HepG2 (cell line): ENCODE results near the gene SAMD8. TPM values are rescaled to one million over a fixed set of nuclear protein-coding genes. Genes with fewer than 3 reads are reported as not detected.

ENCODE experiments used
- CBX5 ChIP-seq: sonication (generic); formaldehyde crosslinking; IDR thresholded peaks from 2 replicates; pipeline ENCODE4 v1.4.0; 2020; ENCODE audit warnings: missing genetic modification reagents, borderline replicate concordance
- EP300 ChIP-seq, 3 experiments: sonication (generic) in 1 of 3; formaldehyde crosslinking in 1 of 3; IDR thresholded peaks; 2 replicates each; pipeline versions ENCODE4 v1.5.1 to v1.6.1; 2011 to 2020; ENCODE audit warnings: low read depth in 2 of 3, low read length in 2 of 3, borderline replicate concordance in 1 of 3, improper control_type of control experiment in 1 of 3, mild to moderate bottlenecking in 1 of 3, missing genetic modification reagents in 1 of 3, moderate library complexity in 1 of 3
- FOXK2 ChIP-seq: fragments of 450-650 bp; IDR thresholded peaks from 2 replicates; pipeline ENCODE4 v1.6.1; 2016
- HMG20B ChIP-seq: conservative IDR thresholded peaks from 2 replicates; pipeline ENCODE4 v1.6.1; 2016; ENCODE audit warnings: missing genetic modification reagents, missing compliant biosample characterization
- JARID2 ChIP-seq: sonication (generic); formaldehyde crosslinking; IDR thresholded peaks from 2 replicates; pipeline ENCODE4 v1.8.1; 2023; ENCODE audit warnings: missing genetic modification reagents, inconsistent platforms; ENCODE audit not compliant: insufficient replicate concordance
- JDP2 ChIP-seq: sonication (generic); formaldehyde crosslinking; IDR thresholded peaks from 2 replicates; pipeline ENCODE4 v1.8.1; 2022; ENCODE audit warnings: missing genetic modification reagents, borderline replicate concordance
- KDM1A ChIP-seq: IDR thresholded peaks from 2 replicates; pipeline ENCODE4 v1.6.1; 2016; ENCODE audit warnings: missing compliant biosample characterization
- RCOR2 ChIP-seq: IDR thresholded peaks from 2 replicates; pipeline ENCODE4 v1.6.1; 2016; ENCODE audit warnings: missing biosample characterization, missing genetic modification reagents
- RXRA ChIP-seq: sonication (generic); formaldehyde crosslinking; IDR thresholded peaks from 2 replicates; pipeline ENCODE4 v1.5.1; 2020; ENCODE audit warnings: missing genetic modification reagents
- TBL1XR1 ChIP-seq: fragments of 150-350 bp; IDR thresholded peaks from 2 replicates; pipeline ENCODE4 v1.6.1; 2014; ENCODE audit warnings: borderline replicate concordance, low read length; ENCODE audit not compliant: partially characterized antibody
- ZNF138 ChIP-seq: sonication (generic); formaldehyde crosslinking; IDR thresholded peaks from 2 replicates; pipeline ENCODE4 v1.5.0; 2020; ENCODE audit warnings: mild to moderate bottlenecking, low read depth, missing genetic modification reagents
- ZNF264 ChIP-seq: sonication (generic); formaldehyde crosslinking; IDR thresholded peaks from 2 replicates; pipeline ENCODE4 v1.4.0; 2020; ENCODE audit warnings: missing genetic modification reagents
- ZNF670 ChIP-seq: sonication (generic); formaldehyde crosslinking; IDR thresholded peaks from 2 replicates; pipeline ENCODE4 v1.8.0; 2022; ENCODE audit warnings: mild to moderate bottlenecking, missing genetic modification reagents, borderline replicate concordance
- ZNF703 ChIP-seq: sonication (generic); formaldehyde crosslinking; IDR thresholded peaks from 2 replicates; pipeline ENCODE4 v1.5.1; 2020; ENCODE audit warnings: missing genetic modification reagents, mild to moderate bottlenecking, moderate library complexity, borderline replicate concordance
- ZNF737 ChIP-seq: sonication (generic); formaldehyde crosslinking; IDR thresholded peaks from 2 replicates; pipeline ENCODE4 v1.5.0; 2020; ENCODE audit warnings: missing genetic modification reagents, mild to moderate bottlenecking, borderline replicate concordance
- polyA plus RNA-seq, 8 experiments: library from polyadenylated mRNA; depleted of rRNA in 3 of 8; stranded (reverse) in 7 of 8; unstranded in 1 of 8; fragments of >200 nt; fragmentation: Illumina TruSeq in 4 of 8; extraction: Trizol in 4 of 8; gene quantifications; 2 replicates each; pipeline versions ENCODE4 v1.2.1 to v1.2.3, GENCODE V29; 2011 to 2016; ENCODE audit warnings: low read depth in 4 of 8, missing spikeins in 1 of 8, mixed read lengths in 1 of 8; ENCODE audit not compliant: insufficient read depth in 1 of 8
- total RNA-seq, 5 experiments: library from RNA; depleted of rRNA; stranded (reverse); fragments of >200 nt; fragmentation: Illumina TruSeq; extraction: Trizol; gene quantifications; 2 replicates each; pipeline ENCODE4 v1.2.3, GENCODE V29; 2016; ENCODE audit warnings: low read depth in 1 of 5
- TF ChIP-seq, protein P1 (sequence below): IDR thresholded peaks from 2 replicates; pipeline ENCODE4 v1.6.1; 2012; ENCODE audit warnings: low read length, improper control_type of control experiment
- TF ChIP-seq, protein P2 (sequence below): sonication (generic); formaldehyde crosslinking; IDR thresholded peaks from 2 replicates; pipeline ENCODE4 v1.4.0; 2020; ENCODE audit warnings: missing genetic modification reagents
- TF ChIP-seq, protein P3 (sequence below): sonication (generic); formaldehyde crosslinking; IDR thresholded peaks from 2 replicates; pipeline ENCODE4 v1.9.0; 2022; ENCODE audit warnings: missing genetic modification reagents, mild to moderate bottlenecking, borderline replicate concordance
- TF ChIP-seq, protein P4 (sequence below): sonication (generic); formaldehyde crosslinking; IDR thresholded peaks from 2 replicates; pipeline ENCODE4 v1.4.0; 2020; ENCODE audit warnings: missing genetic modification reagents
- TF ChIP-seq, protein P5 (sequence below): sonication (generic); formaldehyde crosslinking; IDR thresholded peaks from 2 replicates; pipeline ENCODE4 v1.4.0; 2020; ENCODE audit warnings: mild to moderate bottlenecking, missing genetic modification reagents

Gene SAMD8
- total and polyA plus RNA-seq, 2 of the 13 experiments (the other 11 are each of a cell fraction or from before 2014, with no cell fraction given), result 10.4 to 13.2 TPM

DNA sequence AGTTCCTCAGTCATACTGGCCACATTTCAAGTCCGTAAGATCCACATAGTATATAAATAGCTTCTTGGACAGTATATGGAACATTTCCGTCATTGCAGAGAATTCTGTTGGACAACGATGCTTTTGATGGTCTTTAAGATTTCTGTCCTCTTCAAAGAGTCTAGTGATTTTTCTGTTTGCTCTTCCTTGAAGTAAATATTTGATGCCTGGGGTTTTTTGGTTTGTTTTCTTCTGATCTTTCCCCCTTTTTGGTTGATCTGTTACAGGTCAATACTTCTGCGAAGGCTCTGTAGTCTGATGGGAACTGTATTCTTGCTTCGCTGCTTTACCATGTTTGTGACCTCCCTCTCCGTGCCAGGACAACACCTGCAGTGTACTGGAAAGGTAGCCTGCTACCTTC, 56.8 kb downstream of the SAMD8 start (continued):
- TF ChIP-seq, protein P1, sequence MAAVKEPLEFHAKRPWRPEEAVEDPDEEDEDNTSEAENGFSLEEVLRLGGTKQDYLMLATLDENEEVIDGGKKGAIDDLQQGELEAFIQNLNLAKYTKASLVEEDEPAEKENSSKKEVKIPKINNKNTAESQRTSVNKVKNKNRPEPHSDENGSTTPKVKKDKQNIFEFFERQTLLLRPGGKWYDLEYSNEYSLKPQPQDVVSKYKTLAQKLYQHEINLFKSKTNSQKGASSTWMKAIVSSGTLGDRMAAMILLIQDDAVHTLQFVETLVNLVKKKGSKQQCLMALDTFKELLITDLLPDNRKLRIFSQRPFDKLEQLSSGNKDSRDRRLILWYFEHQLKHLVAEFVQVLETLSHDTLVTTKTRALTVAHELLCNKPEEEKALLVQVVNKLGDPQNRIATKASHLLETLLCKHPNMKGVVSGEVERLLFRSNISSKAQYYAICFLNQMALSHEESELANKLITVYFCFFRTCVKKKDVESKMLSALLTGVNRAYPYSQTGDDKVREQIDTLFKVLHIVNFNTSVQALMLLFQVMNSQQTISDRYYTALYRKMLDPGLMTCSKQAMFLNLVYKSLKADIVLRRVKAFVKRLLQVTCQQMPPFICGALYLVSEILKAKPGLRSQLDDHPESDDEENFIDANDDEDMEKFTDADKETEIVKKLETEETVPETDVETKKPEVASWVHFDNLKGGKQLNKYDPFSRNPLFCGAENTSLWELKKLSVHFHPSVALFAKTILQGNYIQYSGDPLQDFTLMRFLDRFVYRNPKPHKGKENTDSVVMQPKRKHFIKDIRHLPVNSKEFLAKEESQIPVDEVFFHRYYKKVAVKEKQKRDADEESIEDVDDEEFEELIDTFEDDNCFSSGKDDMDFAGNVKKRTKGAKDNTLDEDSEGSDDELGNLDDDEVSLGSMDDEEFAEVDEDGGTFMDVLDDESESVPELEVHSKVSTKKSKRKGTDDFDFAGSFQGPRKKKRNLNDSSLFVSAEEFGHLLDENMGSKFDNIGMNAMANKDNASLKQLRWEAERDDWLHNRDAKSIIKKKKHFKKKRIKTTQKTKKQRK, result no peak
- TF ChIP-seq CBX5 (CRISPR knock-in tag) (no peak), ZNF737 (CRISPR knock-in tag) (no peak), EP300 (IDR thresholded peaks at IDR 0.05; ENCODE audit: low read depth in 2 of 2, low read length in 2 of 2) (peak in 1 of 2 experiments; percentile 97; a peak in 2 of 4 replicates), EP300 (CRISPR knock-in tag; IDR thresholded peaks at IDR 0.05; ENCODE audit: borderline replicate concordance) (peak; percentile 46; the same call in 1 of the 2 replicates), JDP2 (CRISPR knock-in tag) (no peak; the same call in 1 of the 2 replicates), TBL1XR1 (peak; percentile 48), KDM1A (CRISPR knock-in tag) (no peak), RXRA (CRISPR knock-in tag) (no peak; the same call in 1 of the 2 replicates), ZNF703 (CRISPR knock-in tag) (0 out of 2 replicates have a peak, but pooled peaks have one; percentile 70), ZNF138 (CRISPR knock-in tag) (no peak), ZNF264 (CRISPR knock-in tag) (0 out of 2 replicates have a peak, but pooled peaks have one; percentile 22), RCOR2 (peak; percentile 92), JARID2 (CRISPR knock-in tag) (no peak), HMG20B (CRISPR knock-in tag) (peak; percentile 72), ZNF670 (no peak), FOXK2 (no peak)
- TF ChIP-seq, protein P2, sequence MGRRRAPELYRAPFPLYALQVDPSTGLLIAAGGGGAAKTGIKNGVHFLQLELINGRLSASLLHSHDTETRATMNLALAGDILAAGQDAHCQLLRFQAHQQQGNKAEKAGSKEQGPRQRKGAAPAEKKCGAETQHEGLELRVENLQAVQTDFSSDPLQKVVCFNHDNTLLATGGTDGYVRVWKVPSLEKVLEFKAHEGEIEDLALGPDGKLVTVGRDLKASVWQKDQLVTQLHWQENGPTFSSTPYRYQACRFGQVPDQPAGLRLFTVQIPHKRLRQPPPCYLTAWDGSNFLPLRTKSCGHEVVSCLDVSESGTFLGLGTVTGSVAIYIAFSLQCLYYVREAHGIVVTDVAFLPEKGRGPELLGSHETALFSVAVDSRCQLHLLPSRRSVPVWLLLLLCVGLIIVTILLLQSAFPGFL (CRISPR knock-in tag), result no peak
- TF ChIP-seq, protein P3, sequence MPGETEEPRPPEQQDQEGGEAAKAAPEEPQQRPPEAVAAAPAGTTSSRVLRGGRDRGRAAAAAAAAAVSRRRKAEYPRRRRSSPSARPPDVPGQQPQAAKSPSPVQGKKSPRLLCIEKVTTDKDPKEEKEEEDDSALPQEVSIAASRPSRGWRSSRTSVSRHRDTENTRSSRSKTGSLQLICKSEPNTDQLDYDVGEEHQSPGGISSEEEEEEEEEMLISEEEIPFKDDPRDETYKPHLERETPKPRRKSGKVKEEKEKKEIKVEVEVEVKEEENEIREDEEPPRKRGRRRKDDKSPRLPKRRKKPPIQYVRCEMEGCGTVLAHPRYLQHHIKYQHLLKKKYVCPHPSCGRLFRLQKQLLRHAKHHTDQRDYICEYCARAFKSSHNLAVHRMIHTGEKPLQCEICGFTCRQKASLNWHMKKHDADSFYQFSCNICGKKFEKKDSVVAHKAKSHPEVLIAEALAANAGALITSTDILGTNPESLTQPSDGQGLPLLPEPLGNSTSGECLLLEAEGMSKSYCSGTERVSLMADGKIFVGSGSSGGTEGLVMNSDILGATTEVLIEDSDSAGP (CRISPR knock-in tag), result no peak
- TF ChIP-seq, protein P4, sequence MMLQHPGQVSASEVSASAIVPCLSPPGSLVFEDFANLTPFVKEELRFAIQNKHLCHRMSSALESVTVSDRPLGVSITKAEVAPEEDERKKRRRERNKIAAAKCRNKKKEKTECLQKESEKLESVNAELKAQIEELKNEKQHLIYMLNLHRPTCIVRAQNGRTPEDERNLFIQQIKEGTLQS (CRISPR knock-in tag), result no peak
- TF ChIP-seq, protein P5, sequence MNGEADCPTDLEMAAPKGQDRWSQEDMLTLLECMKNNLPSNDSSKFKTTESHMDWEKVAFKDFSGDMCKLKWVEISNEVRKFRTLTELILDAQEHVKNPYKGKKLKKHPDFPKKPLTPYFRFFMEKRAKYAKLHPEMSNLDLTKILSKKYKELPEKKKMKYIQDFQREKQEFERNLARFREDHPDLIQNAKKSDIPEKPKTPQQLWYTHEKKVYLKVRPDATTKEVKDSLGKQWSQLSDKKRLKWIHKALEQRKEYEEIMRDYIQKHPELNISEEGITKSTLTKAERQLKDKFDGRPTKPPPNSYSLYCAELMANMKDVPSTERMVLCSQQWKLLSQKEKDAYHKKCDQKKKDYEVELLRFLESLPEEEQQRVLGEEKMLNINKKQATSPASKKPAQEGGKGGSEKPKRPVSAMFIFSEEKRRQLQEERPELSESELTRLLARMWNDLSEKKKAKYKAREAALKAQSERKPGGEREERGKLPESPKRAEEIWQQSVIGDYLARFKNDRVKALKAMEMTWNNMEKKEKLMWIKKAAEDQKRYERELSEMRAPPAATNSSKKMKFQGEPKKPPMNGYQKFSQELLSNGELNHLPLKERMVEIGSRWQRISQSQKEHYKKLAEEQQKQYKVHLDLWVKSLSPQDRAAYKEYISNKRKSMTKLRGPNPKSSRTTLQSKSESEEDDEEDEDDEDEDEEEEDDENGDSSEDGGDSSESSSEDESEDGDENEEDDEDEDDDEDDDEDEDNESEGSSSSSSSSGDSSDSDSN, result no peak
